ENCODE results near the gene ARID1B.
A peak's percentile ranks its signal among the peaks of the same experiment; 100 is the strongest.

The ARID1B gene

GRCh38 chr6:157070403-157071107, 293.4 kb downstream of the ARID1B start (continued):
- TF ChIP-seq, protein P1, sequence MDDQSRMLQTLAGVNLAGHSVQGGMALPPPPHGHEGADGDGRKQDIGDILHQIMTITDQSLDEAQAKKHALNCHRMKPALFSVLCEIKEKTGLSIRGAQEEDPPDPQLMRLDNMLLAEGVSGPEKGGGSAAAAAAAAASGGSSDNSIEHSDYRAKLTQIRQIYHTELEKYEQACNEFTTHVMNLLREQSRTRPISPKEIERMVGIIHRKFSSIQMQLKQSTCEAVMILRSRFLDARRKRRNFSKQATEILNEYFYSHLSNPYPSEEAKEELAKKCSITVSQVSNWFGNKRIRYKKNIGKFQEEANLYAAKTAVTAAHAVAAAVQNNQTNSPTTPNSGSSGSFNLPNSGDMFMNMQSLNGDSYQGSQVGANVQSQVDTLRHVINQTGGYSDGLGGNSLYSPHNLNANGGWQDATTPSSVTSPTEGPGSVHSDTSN (CRISPR knock-in tag; IDR thresholded peaks at IDR 0.05), result no peak

DNA sequence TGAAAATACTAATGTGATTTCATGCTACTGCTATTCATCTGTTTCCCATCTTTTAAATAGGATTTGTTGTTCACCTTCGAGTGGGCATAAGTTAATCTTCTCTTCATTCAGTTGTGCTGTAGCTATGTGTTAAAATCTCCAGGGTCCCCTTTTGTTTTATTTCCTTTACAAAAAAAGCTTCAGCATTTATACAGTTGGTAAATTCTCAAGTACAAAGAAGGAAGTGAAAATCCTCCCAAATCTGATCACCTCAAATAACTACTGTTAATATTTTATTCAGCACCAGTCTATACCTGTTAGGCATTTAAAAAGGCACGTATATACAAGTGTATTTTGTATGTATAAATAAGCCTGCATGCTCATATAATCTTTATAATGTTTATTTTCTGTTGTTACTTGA, 294.9 kb downstream of the ARID1B start:
- H3K36me3 ChIP-seq (ENCODE audit: control insufficient read depth in 2 of 2, insufficient read depth in 1 of 2, low read length in 2 of 2), result no peaks in the 10 kb centered on the region
- no peaks in the 10 kb centered on the region for H3K9me3 ChIP-seq (ENCODE audit: control insufficient read depth, insufficient read depth, low read depth, low read length)
- H3K27ac ChIP-seq (ENCODE audit: extremely low read depth, low read depth, low read length), result no peak overlapping the region
- CTCF ChIA-PET, result interaction anchor here (3.3 kb wide), 1 partner anchor 26 kb away, joined by 21 read pairs; no protein-coding TSS in a partner anchor
- no peak overlapping the region for H3K4me3 ChIP-seq (ENCODE audit: low read depth, low read length)
- TF ChIP-seq KLF8 (tag by site-specific recombination; IDR thresholded peaks at IDR 0.05) (no peak), ZNF704 (tag by site-specific recombination; IDR thresholded peaks at IDR 0.05) (no peak), ZSCAN16 (tag by site-specific recombination; IDR thresholded peaks at IDR 0.05) (no peak), ZNF624 (tag by site-specific recombination; IDR thresholded peaks at IDR 0.05) (no peak), SETDB1 (IDR thresholded peaks at IDR 0.05; ENCODE audit: insufficient read length, low read length) (no peak), HOXA7 (CRISPR knock-in tag; IDR thresholded peaks at IDR 0.05; ENCODE audit: borderline replicate concordance) (no peak), ZBTB48 (tag by site-specific recombination; IDR thresholded peaks at IDR 0.05) (no peak), ZNF335 (tag by site-specific recombination; conservative IDR thresholded peaks at IDR 0.05) (no peak), ZBTB20 (tag by site-specific recombination; IDR thresholded peaks at IDR 0.05) (no peak), GLI4 (tag by site-specific recombination; IDR thresholded peaks at IDR 0.05) (no peak), ZNF626 (tag by site-specific recombination; IDR thresholded peaks at IDR 0.05) (no peak)
- TF ChIP-seq, protein P2, sequence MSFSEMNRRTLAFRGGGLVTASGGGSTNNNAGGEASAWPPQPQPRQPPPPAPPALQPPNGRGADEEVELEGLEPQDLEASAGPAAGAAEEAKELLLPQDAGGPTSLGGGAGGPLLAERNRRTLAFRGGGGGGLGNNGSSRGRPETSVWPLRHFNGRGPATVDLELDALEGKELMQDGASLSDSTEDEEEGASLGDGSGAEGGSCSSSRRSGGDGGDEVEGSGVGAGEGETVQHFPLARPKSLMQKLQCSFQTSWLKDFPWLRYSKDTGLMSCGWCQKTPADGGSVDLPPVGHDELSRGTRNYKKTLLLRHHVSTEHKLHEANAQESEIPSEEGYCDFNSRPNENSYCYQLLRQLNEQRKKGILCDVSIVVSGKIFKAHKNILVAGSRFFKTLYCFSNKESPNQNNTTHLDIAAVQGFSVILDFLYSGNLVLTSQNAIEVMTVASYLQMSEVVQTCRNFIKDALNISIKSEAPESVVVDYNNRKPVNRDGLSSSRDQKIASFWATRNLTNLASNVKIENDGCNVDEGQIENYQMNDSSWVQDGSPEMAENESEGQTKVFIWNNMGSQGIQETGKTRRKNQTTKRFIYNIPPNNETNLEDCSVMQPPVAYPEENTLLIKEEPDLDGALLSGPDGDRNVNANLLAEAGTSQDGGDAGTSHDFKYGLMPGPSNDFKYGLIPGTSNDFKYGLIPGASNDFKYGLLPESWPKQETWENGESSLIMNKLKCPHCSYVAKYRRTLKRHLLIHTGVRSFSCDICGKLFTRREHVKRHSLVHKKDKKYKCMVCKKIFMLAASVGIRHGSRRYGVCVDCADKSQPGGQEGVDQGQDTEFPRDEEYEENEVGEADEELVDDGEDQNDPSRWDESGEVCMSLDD (tag by site-specific recombination; IDR thresholded peaks at IDR 0.05), result no peak
- peaks cover 22% of the 10 kb centered on the region for H3K4me1 ChIP-seq (ENCODE audit: control insufficient read depth, insufficient read depth, low read length)
- POLR2A ChIA-PET, result no interaction called here

GRCh38 chr6:157073596-157073995, 296.4 kb downstream of the ARID1B start:
- H3K36me3 ChIP-seq (ENCODE audit: control insufficient read depth in 2 of 2, insufficient read depth in 1 of 2, low read length in 2 of 2), result no peaks in the 10 kb centered on the region
- no peaks in the 10 kb centered on the region for H3K9me3 ChIP-seq (ENCODE audit: control insufficient read depth, insufficient read depth, low read depth, low read length)
- POLR2A ChIA-PET, result no interaction called here
- CTCF ChIA-PET, result interaction anchor here (0.6 to 1.0 kb wide), 2 partner anchors 17 to 377 kb away, joined by 3 to 4 read pairs; no protein-coding TSS in a partner anchor
- H3K4me3 ChIP-seq (ENCODE audit: low read depth, low read length), result no peak overlapping the region
- H3K4me1 ChIP-seq (ENCODE audit: control insufficient read depth, insufficient read depth, low read length), result peaks cover 22% of the 10 kb centered on the region
- 0 out of 2 replicates have a peak, but pooled peaks have one; percentile 6 for TF ChIP-seq ZNF654 (tag by site-specific recombination; IDR thresholded peaks at IDR 0.05; ENCODE audit: low read depth)
- peak; percentile 35; the same call in 1 of the 2 replicates for TF ChIP-seq ZBTB17 (tag by site-specific recombination; IDR thresholded peaks at IDR 0.05)
- no peak for TF ChIP-seq ZNF704 (tag by site-specific recombination; IDR thresholded peaks at IDR 0.05)
- H3K27ac ChIP-seq (ENCODE audit: extremely low read depth, low read depth, low read length), result no peak overlapping the region

Measured in HEK293 (cell line).